OCI-LY1 (cell line): Measurements from ENCODE around the gene ROR2.

Experiments
- EZH2 ChIP-seq: fragments of 200-600 bp; sonication (generic), shearing (Covaris generic); IDR thresholded peaks from 2 replicates; pipeline ENCODE4 v1.8.0; 2017; ENCODE audit warnings: borderline replicate concordance, mixed run types, mild to moderate bottlenecking, antibody characterized with exemption, low read length, moderate library complexity, mixed read lengths
- TF ChIP-seq, protein P1 (sequence below): fragments of 200-600 bp; sonication (generic), shearing (Covaris generic); IDR thresholded peaks from 2 replicates; pipeline ENCODE4 v1.5.1; 2017; ENCODE audit warnings: mild to moderate bottlenecking, antibody characterized with exemption, low read length, moderate library complexity, mixed read lengths

- TF ChIP-seq, protein P1, sequence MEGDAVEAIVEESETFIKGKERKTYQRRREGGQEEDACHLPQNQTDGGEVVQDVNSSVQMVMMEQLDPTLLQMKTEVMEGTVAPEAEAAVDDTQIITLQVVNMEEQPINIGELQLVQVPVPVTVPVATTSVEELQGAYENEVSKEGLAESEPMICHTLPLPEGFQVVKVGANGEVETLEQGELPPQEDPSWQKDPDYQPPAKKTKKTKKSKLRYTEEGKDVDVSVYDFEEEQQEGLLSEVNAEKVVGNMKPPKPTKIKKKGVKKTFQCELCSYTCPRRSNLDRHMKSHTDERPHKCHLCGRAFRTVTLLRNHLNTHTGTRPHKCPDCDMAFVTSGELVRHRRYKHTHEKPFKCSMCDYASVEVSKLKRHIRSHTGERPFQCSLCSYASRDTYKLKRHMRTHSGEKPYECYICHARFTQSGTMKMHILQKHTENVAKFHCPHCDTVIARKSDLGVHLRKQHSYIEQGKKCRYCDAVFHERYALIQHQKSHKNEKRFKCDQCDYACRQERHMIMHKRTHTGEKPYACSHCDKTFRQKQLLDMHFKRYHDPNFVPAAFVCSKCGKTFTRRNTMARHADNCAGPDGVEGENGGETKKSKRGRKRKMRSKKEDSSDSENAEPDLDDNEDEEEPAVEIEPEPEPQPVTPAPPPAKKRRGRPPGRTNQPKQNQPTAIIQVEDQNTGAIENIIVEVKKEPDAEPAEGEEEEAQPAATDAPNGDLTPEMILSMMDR: no peak
- no peak for TF ChIP-seq EZH2
These were observed 52.8 kb downstream of the ROR2 start for GRCh38 chr9:91897201-91897600.
